HG03175 (cell line): ENCODE data around the gene EEF1AKMT2.
A peak's percentile ranks its signal among the peaks of the same experiment; 100 is the strongest.

ENCODE experiments used
- ATAC-seq: cut with Tn5 transposase; IDR thresholded peaks from one replicate; pipeline ENCODE4 v1.9.1; 2021; ENCODE audit warnings: mild to moderate bottlenecking, moderate library complexity; ENCODE audit not compliant: unreplicated experiment

Gene EEF1AKMT2

DNA sequence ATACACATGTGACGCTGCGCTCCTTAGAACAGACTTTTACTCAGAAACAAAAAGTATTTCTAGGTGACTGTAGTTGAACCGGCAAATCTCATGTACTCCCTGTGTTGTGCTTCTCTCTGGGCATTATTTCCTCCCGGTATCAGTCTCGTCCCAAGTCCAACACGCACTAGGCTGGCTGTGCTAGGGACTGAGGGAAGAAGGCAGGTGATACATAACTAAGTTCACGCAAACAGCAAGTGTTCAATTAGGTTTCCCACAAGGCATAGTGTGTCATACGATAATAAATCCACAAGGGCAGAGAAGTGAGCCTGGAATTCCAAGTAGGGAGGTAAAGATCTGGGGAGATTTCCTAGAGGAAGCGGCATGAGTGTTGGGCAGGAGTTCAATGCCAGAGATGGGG lies 67.9 kb downstream of the EEF1AKMT2 start:
- no peak for ATAC-seq

DNA sequence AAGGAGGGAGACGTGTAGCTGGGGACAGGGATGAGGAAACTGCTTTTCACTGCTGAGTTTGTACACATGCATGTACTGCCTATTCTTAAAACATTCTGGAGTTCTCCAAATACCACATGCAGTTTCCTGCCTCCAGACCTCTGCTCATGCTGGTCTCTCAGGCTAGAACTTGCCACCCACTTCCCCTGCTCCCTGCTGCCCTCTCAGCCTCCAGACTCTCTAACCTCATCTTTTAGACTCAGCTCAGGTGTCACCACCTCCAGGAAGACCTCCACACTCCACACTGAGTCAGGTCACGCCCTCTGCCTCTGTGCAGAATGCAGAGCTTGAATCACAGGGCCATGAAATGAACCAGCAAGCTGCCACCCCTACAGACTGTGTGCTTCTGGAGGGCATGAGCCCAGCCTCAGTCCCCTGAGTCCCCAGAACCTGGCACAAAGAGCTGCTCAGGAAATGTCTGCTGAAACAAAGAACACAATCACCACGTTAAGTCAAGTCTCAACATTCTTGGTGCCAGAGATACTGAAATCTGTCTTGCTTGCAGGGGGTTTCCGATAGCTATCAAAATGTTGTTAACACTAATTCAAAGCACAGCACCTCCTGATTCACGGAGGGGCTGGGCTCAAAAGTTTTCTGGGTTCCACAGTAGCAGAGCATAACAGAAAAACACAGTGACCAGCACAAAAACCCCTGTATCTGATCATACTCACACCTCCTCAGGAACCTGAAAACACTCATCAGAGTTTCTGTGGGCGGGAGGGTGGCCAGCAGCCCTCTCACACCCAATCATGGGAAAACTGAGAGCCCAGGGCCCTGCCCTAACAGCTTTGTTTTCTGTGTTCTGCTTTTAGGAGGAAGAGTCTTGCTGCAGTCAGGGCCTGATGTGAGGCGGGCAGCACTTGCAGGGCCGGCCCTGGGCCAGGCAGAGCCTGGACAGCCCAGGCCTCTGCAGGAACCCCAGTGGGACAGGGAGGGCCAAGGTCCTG lies 68.6 kb downstream of the EEF1AKMT2 start:
- peak; percentile 68 for ATAC-seq

- no peak for ATAC-seq
Measured at GRCh38 chr10:124721330-124722045, 70.2 kb downstream of the EEF1AKMT2 start.

DNA sequence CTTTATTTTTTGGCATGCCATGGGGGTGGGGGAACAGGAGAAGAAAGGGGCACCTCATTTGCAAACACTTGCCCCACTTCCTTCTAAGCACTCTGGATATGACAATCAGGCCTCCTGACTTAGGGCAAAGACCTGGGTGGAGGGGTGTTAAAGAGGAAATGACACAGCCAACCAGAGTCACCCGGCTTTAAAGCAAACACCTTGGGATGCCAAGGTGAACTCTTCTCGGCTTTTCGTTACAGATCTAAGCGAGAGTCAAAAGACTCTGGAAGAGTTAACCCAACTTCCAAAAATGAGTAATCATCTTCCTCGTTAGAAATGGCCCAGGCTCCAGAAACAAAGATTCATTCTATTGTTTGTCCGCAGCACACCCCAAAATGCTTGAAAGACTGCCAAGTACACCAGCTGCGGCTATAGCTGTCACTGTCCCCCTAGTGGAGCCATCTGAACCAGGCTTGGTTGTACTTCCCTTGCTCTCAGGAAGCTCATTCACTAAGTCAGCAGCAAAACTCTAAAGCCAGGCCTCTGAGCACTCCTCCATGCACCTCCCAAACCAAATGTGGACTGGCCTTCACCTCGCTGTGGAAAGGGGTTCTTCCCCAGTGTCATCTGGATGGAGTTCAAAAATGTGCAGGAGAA lies 72.4 kb downstream of the EEF1AKMT2 start:
- ATAC-seq: peak; percentile 52

GRCh38 chr10:124717911-124718741 lies 73.6 kb downstream of the EEF1AKMT2 start:
- ATAC-seq: peak; percentile 62

DNA sequence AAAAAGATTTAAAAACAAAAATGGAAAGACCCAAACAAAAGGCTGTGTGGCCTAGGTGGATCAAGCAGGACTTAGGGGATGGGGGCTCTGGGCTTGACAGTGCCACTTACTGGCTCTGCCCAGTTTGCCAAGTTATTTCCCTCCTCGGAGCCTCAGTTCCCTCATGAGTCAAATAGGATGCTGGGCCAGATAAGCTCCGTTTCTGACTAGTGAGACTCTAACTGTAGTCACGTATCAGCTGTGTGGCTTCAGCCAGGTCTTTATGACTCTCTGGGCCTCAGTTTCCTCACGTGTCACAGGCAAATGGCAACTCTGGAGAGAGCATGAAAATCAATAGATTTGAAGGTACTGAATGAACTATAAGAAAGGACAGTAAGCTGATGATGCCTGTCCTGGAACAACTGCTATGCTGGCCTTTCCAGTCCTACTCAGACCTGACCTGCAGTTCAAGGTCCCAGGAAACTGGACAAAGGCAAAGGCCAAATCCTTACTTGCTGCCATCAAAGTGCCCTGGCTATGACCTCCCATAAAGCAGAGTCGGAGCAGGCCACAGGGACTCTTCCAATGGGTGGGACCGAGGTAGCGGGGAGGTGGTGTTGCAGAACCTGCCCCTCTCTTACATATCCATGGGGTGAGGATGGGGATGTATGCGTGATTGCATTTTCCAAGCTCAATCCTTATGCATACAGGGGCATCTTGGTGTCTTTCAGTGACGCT lies 74.5 kb downstream of the EEF1AKMT2 start:
- no peak for ATAC-seq

DNA sequence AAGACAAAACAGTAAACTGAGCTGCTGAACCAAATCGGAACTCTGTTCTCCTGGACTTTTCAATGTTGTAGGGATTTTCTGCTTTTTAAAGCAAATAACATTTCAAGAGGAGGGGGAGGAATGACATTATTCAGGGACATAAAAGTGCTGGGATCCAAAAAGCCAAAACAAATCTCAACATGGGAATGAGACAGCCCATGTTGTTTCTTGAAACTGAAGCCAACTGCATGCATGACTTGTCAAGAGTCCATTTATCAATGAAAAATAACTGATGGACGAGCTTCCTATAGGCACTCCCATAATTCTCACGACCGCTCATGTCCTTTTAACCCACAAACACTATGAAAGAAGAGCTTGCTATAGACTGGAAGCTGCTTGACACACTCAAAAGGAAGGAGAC lies 75.3 kb downstream of the EEF1AKMT2 start:
- no peak for ATAC-seq

DNA sequence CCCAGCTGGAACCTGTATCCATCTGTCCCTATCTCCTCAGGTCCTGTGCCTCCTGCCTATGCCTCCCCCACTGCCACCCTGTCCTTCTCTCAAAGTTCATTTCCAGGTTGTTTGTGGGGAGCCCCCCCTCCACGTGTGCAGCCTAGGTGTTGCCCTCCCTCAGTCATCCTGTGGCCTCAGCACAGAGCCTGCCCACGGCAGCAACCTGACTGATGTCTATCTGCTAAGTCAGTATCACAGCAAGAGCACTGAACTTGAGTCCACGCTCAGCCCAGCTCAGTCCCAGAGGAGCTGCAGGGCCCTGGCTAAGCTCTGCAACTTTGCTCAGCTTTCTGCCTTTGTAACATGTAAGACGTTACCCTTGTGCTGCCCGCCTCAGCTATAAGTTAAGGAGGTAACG lies 76.2 kb downstream of the EEF1AKMT2 start:
- no peak for ATAC-seq

DNA sequence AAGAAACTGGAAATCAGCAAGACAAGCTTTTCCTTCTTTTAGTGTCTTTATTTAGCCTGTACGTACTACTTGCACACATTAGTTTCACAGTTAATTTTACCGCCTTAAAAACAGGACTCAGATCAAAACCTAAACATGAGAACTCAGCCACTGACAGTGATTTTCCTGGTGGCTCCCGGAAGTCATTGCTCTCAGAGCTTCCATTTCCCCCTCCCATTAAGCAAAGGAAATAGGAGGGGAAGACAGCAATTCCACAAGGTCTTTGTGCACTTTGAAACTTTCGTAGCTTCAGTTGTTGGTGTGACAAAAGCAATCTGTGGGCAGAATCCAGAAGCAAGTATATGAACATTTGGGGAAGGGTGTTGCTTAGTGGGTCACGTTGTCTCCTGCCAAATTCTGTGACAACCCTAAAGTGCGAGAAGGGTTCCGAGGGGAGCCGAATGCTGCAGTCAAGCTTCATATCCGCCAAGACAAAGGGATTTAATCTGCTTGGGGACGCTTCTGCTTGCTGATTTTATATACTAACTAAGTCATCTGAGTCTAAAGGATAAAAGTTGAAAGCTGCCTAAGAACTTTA lies 77.9 kb downstream of the EEF1AKMT2 start:
- no peak for ATAC-seq

- no peak for ATAC-seq
Measured at GRCh38 chr10:124712704-124713407, 78.8 kb downstream of the EEF1AKMT2 start.

GRCh38 chr10:124711145-124711544 lies 80.5 kb downstream of the EEF1AKMT2 start:
- ATAC-seq: no peak

DNA sequence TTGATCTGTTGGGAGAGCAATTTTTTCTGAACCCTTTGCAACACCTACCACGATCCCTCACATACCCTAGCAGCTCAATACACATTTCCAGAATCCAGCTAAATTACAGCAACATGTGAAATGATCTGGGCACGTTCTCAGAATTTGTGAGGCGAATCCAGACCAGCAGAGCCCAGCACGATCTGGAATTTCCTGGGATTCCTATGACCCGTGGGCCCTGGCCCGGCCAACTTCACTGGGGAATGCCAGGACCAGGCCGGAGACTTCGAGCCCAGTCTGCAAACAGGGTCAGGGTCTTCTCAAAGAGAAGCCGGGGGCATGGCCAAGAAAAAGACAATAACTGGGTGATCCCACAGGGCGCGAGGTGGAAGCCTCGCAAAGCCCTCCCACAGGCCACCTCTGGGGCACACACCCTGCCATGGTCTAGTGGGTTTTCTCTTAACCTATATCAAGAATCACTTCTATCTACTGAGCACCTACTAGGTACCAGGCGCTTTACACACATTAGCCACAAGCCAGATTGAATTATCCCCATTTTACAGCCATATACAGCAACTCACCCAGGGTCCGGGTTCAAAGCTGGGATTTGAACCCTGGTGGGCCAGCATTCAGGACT lies 81.3 kb downstream of the EEF1AKMT2 start:
- ATAC-seq: no peak

DNA sequence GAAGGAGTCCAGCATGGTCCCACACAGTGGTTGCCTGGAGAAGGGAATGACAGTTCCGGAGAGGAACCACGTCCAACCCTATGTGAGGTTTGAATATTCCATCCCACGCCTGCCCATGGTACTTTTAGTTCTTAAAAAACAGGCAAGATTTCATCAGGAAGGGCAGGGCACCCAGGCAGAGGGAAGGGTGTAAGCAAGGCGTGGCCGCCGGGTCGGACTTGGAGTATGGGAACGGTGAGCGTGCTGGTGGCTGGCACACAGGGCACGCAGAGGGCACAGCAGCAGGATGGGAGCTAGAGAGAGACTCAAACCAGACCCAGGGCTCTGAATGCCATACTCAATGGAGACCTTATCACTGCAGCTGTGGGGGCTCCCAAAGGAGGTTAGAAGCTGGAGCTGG lies 81.8 kb downstream of the EEF1AKMT2 start:
- no peak for ATAC-seq

DNA sequence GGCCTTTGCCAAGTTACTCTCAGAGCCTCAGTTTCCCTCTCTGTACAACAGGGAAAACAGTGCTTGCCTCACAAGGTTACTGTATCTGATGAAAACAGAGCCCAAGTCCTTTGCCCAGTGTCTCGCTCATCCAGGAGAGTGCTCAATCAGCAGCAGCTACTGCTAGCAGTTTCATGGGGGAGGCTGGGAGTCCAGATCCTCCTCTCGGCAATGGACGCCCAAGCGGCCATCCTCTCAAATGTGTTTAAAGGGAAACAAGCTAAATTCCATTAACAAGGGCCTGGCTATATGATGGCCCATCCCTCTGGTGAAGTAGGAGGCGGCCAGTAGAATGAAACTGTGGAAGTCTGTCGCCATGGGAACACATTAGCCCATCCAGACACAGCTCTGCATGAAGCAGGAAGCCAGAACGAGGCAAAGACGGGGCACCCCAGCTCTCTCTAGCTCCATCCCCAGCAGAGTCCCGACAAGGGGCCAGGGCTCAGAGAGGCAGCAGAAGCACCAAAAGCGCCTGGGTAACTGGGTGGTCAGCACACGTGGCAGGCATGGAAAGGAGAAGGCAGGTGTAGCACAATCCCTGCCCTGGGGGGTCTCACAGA lies 82.7 kb downstream of the EEF1AKMT2 start:
- ATAC-seq: no peak

DNA sequence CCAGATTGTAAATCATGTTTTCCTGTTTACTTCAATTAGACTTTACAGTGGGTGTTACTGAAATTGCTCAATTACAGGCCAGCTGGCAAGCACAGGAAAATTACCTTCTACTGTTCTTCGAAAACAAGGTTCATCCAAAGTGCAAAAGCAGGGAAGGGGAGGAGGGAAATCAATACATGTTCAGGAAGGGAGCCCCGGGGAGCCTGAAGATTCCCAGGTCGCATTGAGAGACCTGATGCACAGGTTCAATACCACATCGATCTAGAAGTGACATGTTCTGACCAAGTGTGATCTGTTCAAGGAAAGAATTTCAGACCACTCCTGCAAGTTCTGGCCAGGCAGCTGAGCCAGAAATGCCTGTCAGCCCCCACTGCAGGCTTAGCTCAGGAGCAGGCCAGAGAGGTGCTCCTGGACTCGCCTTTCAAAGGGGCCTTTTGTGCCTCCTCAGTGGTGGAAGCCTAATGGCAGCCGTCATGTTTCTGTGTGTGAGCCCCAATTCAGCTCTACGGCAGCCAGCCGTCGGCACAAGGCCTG lies 83.4 kb downstream of the EEF1AKMT2 start:
- no peak for ATAC-seq
